H1 (cell line): Measurements from ENCODE around the gene UVRAG. TPM values are rescaled to one million over a fixed set of nuclear protein-coding genes. Genes with fewer than 3 reads are reported as not detected.

Source experiments
- BACH1 ChIP-seq: IDR thresholded peaks from 2 replicates; pipeline ENCODE4 v1.6.1; 2012; ENCODE audit warnings: low read length, improper control_type of control experiment
- BRCA1 ChIP-seq: IDR thresholded peaks from 2 replicates; pipeline ENCODE4 v1.6.1; 2012; ENCODE audit warnings: low read depth, low read length, improper control_type of control experiment
- CEBPB ChIP-seq: IDR thresholded peaks from 2 replicates; pipeline ENCODE4 v1.6.1; 2012; ENCODE audit warnings: low read depth, low read length
- CHD1 ChIP-seq: IDR thresholded peaks from 2 replicates; pipeline ENCODE4 v1.6.1; 2012; ENCODE audit warnings: low read depth, low read length, improper control_type of control experiment
- CHD2 ChIP-seq: IDR thresholded peaks from 2 replicates; pipeline ENCODE4 v1.6.1; 2012; ENCODE audit warnings: low read length, improper control_type of control experiment
- CREB1 ChIP-seq: IDR thresholded peaks from 2 replicates; pipeline ENCODE4 v1.6.1; 2012; ENCODE audit warnings: inconsistent platforms
- POLR2AphosphoS5 ChIP-seq: IDR thresholded peaks from 2 replicates; pipeline ENCODE4 v1.6.1; 2011; ENCODE audit warnings: low read depth, low read length
- RBBP5 ChIP-seq: IDR thresholded peaks from 2 replicates; pipeline ENCODE4 v1.7.1; 2012; ENCODE audit warnings: low read depth, mild to moderate bottlenecking, inconsistent platforms, low read length, moderate library complexity, borderline replicate concordance
- polyA plus RNA-seq, 7 experiments: library from polyadenylated mRNA; depleted of rRNA in 3 of 7; stranded (reverse) in 5 of 7; unstranded in 2 of 7; fragments of >200 nt in 5 of 7; fragments of 200-250 nt in 2 of 7; gene quantifications; 1 replicate in 5 of 7; 2 replicates in 1 of 7; 4 replicates in 1 of 7; pipeline versions ENCODE4 v1.2.1 to v1.2.3, GENCODE V29; 2011 to 2013; ENCODE audit warnings: missing spikeins in 2 of 7, mixed read lengths in 2 of 7
- total RNA-seq: library from RNA; stranded (reverse); fragmentation: NEBNext Ultra II Directional; extraction: Animal tissue kit (Norgen Biotek cat#: 25700); gene quantifications from 2 replicates; pipeline ENCODE4 v1.2.1, GENCODE V29; 2021
- TF ChIP-seq, protein P1 (sequence below): fragments of 300-600 bp; sonication (generic); IDR thresholded peaks from 2 replicates; pipeline ENCODE4 v1.7.1; 2012; ENCODE audit warnings: low read length, moderate library complexity, mild to moderate bottlenecking, inconsistent platforms; ENCODE audit not compliant: insufficient replicate concordance

UVRAG gene
- total and polyA plus RNA-seq, 2 of the 8 experiments (the other 6 are each of a cell fraction or from before 2014, with no cell fraction given), result 5.5 to 14.7 TPM

DNA sequence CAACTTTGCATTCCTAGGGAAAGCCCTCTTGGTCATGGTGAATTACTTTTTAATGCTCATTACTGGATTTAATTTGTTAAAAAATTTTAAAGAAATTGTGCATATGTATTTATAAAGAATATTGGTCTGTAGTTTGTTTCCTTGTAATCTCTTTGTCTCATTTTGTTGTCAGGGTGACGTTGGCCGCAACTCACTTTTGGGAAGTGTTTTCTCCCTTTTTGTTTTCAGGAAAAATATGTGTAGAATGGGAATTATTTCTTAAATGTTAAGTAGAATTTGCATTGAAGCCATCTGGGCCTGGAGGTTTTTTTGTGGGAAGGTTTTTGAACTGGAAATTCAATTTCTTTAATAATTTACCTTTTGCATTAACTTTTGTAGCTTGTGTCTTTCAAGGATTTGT lies 149.1 kb downstream of the UVRAG start (continued):
- TF ChIP-seq, protein P1, sequence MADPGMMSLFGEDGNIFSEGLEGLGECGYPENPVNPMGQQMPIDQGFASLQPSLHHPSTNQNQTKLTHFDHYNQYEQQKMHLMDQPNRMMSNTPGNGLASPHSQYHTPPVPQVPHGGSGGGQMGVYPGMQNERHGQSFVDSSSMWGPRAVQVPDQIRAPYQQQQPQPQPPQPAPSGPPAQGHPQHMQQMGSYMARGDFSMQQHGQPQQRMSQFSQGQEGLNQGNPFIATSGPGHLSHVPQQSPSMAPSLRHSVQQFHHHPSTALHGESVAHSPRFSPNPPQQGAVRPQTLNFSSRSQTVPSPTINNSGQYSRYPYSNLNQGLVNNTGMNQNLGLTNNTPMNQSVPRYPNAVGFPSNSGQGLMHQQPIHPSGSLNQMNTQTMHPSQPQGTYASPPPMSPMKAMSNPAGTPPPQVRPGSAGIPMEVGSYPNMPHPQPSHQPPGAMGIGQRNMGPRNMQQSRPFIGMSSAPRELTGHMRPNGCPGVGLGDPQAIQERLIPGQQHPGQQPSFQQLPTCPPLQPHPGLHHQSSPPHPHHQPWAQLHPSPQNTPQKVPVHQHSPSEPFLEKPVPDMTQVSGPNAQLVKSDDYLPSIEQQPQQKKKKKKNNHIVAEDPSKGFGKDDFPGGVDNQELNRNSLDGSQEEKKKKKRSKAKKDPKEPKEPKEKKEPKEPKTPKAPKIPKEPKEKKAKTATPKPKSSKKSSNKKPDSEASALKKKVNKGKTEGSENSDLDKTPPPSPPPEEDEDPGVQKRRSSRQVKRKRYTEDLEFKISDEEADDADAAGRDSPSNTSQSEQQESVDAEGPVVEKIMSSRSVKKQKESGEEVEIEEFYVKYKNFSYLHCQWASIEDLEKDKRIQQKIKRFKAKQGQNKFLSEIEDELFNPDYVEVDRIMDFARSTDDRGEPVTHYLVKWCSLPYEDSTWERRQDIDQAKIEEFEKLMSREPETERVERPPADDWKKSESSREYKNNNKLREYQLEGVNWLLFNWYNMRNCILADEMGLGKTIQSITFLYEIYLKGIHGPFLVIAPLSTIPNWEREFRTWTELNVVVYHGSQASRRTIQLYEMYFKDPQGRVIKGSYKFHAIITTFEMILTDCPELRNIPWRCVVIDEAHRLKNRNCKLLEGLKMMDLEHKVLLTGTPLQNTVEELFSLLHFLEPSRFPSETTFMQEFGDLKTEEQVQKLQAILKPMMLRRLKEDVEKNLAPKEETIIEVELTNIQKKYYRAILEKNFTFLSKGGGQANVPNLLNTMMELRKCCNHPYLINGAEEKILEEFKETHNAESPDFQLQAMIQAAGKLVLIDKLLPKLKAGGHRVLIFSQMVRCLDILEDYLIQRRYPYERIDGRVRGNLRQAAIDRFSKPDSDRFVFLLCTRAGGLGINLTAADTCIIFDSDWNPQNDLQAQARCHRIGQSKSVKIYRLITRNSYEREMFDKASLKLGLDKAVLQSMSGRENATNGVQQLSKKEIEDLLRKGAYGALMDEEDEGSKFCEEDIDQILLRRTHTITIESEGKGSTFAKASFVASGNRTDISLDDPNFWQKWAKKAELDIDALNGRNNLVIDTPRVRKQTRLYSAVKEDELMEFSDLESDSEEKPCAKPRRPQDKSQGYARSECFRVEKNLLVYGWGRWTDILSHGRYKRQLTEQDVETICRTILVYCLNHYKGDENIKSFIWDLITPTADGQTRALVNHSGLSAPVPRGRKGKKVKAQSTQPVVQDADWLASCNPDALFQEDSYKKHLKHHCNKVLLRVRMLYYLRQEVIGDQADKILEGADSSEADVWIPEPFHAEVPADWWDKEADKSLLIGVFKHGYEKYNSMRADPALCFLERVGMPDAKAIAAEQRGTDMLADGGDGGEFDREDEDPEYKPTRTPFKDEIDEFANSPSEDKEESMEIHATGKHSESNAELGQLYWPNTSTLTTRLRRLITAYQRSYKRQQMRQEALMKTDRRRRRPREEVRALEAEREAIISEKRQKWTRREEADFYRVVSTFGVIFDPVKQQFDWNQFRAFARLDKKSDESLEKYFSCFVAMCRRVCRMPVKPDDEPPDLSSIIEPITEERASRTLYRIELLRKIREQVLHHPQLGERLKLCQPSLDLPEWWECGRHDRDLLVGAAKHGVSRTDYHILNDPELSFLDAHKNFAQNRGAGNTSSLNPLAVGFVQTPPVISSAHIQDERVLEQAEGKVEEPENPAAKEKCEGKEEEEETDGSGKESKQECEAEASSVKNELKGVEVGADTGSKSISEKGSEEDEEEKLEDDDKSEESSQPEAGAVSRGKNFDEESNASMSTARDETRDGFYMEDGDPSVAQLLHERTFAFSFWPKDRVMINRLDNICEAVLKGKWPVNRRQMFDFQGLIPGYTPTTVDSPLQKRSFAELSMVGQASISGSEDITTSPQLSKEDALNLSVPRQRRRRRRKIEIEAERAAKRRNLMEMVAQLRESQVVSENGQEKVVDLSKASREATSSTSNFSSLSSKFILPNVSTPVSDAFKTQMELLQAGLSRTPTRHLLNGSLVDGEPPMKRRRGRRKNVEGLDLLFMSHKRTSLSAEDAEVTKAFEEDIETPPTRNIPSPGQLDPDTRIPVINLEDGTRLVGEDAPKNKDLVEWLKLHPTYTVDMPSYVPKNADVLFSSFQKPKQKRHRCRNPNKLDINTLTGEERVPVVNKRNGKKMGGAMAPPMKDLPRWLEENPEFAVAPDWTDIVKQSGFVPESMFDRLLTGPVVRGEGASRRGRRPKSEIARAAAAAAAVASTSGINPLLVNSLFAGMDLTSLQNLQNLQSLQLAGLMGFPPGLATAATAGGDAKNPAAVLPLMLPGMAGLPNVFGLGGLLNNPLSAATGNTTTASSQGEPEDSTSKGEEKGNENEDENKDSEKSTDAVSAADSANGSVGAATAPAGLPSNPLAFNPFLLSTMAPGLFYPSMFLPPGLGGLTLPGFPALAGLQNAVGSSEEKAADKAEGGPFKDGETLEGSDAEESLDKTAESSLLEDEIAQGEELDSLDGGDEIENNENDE, result no peak
- TF ChIP-seq CREB1 (no peak), BRCA1 (no peak), CHD1 (no peak), POLR2AphosphoS5 (no peak), CEBPB (no peak), RBBP5 (no peak), BACH1 (no peak), CHD2 (no peak)
